ENCODE results near the gene HPS5. TPM values are rescaled to one million over a fixed set of nuclear protein-coding genes. Genes with fewer than 3 reads are reported as not detected.

HPS5 gene
- total and polyA plus RNA-seq, 2 donors (not counting 3 experiments of a cell fraction or from before 2014, with no cell fraction given), result 4.7 to 14.1 TPM

DNA sequence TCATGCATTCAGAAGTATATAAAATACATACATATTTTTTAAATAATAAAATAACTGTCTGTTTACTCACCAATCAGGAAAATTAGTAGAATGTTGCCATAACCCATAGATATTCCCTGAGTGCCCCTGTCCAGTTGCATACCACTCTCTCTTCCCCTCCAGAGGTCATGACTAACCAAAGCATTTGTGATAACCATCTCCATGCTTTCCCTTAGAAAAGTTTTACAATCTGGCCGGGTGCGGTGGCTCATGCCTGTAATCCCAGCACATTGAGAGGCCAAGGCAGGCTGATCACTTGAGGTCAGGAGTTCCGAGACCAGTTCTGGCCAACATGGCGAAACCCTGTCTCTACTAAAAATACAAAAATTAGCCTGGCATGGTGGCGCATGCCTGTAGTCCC is 39.2 kb upstream of the HPS5 start:
- no peaks in the 10 kb centered on the region for H3K79me2 ChIP-seq (ENCODE audit: control insufficient read depth, insufficient read depth, low read length)
- H4K20me1 ChIP-seq (replicated peaks; ENCODE audit: control insufficient read depth, extremely low read depth, insufficient read depth, low read length), result no peaks in the 10 kb centered on the region
- H3K4me3 ChIP-seq (replicated peaks in 1 of 3; ENCODE audit: insufficient read depth in 1 of 3, low read depth in 1 of 3, low read length in 3 of 3), result no peak overlapping the region
- dilution Hi-C loops (cut with MboI; ENCODE audit: extremely low pct_ligation_motif_present, low sequenced_read_pairs) (no loop called here), intact Hi-C loops (cut with micrococcal nuclease) (no loop called here)
- TF ChIP-seq EZH2 (IDR thresholded peaks at IDR 0.05; ENCODE audit: borderline replicate concordance, low read depth, low read length, severe bottlenecking), result no peak
- no peak for TF ChIP-seq FOS (IDR thresholded peaks at IDR 0.05; ENCODE audit: borderline replicate concordance, insufficient read depth, low read length)
- TF ChIP-seq, protein P1, sequence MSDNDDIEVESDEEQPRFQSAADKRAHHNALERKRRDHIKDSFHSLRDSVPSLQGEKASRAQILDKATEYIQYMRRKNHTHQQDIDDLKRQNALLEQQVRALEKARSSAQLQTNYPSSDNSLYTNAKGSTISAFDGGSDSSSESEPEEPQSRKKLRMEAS (IDR thresholded peaks at IDR 0.05; ENCODE audit: insufficient read depth, insufficient read length), result no peak
- no peak for TF ChIP-seq GATA2 (IDR thresholded peaks at IDR 0.05; ENCODE audit: insufficient read depth, insufficient read length, low read depth, low read length)
- TF ChIP-seq MYC (IDR thresholded peaks at IDR 0.05; ENCODE audit: low read depth, low read length), result no peak
- TF ChIP-seq POLR2AphosphoS5 (IDR thresholded peaks at IDR 0.05; ENCODE audit: insufficient read depth, low read depth, low read length), result no peak
- no peak for TF ChIP-seq POLR2A (IDR thresholded peaks at IDR 0.05; ENCODE audit: low read depth, low read length)
- TF ChIP-seq, protein P2, sequence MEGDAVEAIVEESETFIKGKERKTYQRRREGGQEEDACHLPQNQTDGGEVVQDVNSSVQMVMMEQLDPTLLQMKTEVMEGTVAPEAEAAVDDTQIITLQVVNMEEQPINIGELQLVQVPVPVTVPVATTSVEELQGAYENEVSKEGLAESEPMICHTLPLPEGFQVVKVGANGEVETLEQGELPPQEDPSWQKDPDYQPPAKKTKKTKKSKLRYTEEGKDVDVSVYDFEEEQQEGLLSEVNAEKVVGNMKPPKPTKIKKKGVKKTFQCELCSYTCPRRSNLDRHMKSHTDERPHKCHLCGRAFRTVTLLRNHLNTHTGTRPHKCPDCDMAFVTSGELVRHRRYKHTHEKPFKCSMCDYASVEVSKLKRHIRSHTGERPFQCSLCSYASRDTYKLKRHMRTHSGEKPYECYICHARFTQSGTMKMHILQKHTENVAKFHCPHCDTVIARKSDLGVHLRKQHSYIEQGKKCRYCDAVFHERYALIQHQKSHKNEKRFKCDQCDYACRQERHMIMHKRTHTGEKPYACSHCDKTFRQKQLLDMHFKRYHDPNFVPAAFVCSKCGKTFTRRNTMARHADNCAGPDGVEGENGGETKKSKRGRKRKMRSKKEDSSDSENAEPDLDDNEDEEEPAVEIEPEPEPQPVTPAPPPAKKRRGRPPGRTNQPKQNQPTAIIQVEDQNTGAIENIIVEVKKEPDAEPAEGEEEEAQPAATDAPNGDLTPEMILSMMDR (IDR thresholded peaks at IDR 0.05; ENCODE audit: extremely low read depth in 1 of 2, insufficient read depth in 1 of 2, low read depth in 1 of 2, low read length in 2 of 2), result no peak
- TF ChIP-seq JUN (IDR thresholded peaks at IDR 0.05; ENCODE audit: borderline replicate concordance, insufficient read depth, insufficient read length, low read depth), result no peak
- no peaks in the 10 kb centered on the region for H3K4me1 ChIP-seq (ENCODE audit: control insufficient read depth, extremely low read depth, insufficient read depth, low read length)
- H3K9ac ChIP-seq (replicated peaks; ENCODE audit: extremely low read depth, insufficient read depth, low read length), result no peak overlapping the region
- BruUV-seq (replicated peaks), result no TSS peak
- H3K4me2 ChIP-seq (ENCODE audit: insufficient read depth, low read length), result no peak overlapping the region
- CTCF ChIA-PET, result no interaction called here
- no peaks in the 10 kb centered on the region for H3K9me3 ChIP-seq (replicated peaks; ENCODE audit: control insufficient read depth, insufficient read depth, low read length)
- POLR2A ChIA-PET, result no interaction called here
- DNase-seq (ENCODE audit: low read depth, low spot score) (no peak), FAIRE-seq (no peak)
- H2AFZ ChIP-seq (ENCODE audit: low read depth, low read length), result no peak overlapping the region
- H3K9me1 ChIP-seq (replicated peaks; ENCODE audit: control insufficient read depth, extremely low read depth, insufficient read depth, low read length), result no peaks in the 10 kb centered on the region
- H3K27ac ChIP-seq (ENCODE audit: insufficient read depth, low read depth, low read length), result no peak overlapping the region
- no peaks in the 10 kb centered on the region for H3K27me3 ChIP-seq (ENCODE audit: control insufficient read depth in 2 of 2, insufficient read depth in 2 of 2, low read length in 2 of 2)
- peaks cover 13 to 18% of the 10 kb centered on the region in 2 experiments for H3K36me3 ChIP-seq (ENCODE audit: control insufficient read depth in 2 of 2, extremely low read depth in 1 of 2, insufficient read depth in 2 of 2, low read length in 2 of 2)

Measured in endothelial cell of umbilical vein (primary cell).